Progenitor cell of endocrine pancreas (in vitro differentiated cells): ENCODE measurements around the gene ZSWIM7. TPM values are rescaled to one million over a fixed set of nuclear protein-coding genes. Genes with fewer than 3 reads are reported as not detected.

Source experiments
- DNase-seq: peaks from one replicate; pipeline ENCODE4 v3.0.0; 2021; ENCODE audit warnings: low spot score; ENCODE audit not compliant: unreplicated experiment
- H3K27ac Mint-ChIP-seq: 2 replicates; pipeline ENCODE4 v1.8.0; 2021; ENCODE audit warnings: mild to moderate bottlenecking, moderate library complexity, mixed read lengths
- H3K27me3 Mint-ChIP-seq: 2 replicates; pipeline ENCODE4 v1.8.0; 2021; ENCODE audit warnings: mixed read lengths
- H3K36me3 Mint-ChIP-seq: 2 replicates; pipeline ENCODE4 v1.8.0; 2022; ENCODE audit warnings: mixed read lengths; ENCODE audit not compliant: insufficient read depth
- H3K4me1 Mint-ChIP-seq: 2 replicates; pipeline ENCODE4 v1.8.0; 2021; ENCODE audit warnings: low read depth, mixed read lengths
- H3K4me3 Mint-ChIP-seq: 2 replicates; pipeline ENCODE4 v1.8.0; 2021; ENCODE audit warnings: low read depth, mild to moderate bottlenecking, moderate library complexity, mixed read lengths
- H3K9me3 Mint-ChIP-seq: 2 replicates; pipeline ENCODE4 v1.8.0; 2021; ENCODE audit warnings: low read depth, mixed read lengths
- CTCF ChIP-seq: fragments of 200-600 bp; sonication (generic); IDR thresholded peaks from one replicate; pipeline ENCODE4 v1.5.0; 2021; ENCODE audit warnings: antibody characterized with exemption, mild to moderate bottlenecking; ENCODE audit not compliant: unreplicated experiment
- total RNA-seq: library from RNA; stranded (reverse); gene quantifications from 2 replicates; pipeline ENCODE4 v1.2.1, GENCODE V29; 2021

Gene ZSWIM7
- total RNA-seq, 1 donor from 2014 or later = 27.9 TPM

- H3K4me1 Mint-ChIP-seq = no peaks in the 10 kb centered on the region
- H3K27me3 Mint-ChIP-seq = peaks cover 23% of the 10 kb centered on the region
- no peak overlapping the region for H3K27ac Mint-ChIP-seq
- no peak for TF ChIP-seq CTCF
- no peak overlapping the region for H3K4me3 Mint-ChIP-seq
- H3K9me3 Mint-ChIP-seq = no peaks in the 10 kb centered on the region
- H3K36me3 Mint-ChIP-seq = no peaks in the 10 kb centered on the region
- no peak for DNase-seq
These were observed 69.6 kb downstream of the ZSWIM7 start for GRCh38 chr17:15929941-15930340.

DNA sequence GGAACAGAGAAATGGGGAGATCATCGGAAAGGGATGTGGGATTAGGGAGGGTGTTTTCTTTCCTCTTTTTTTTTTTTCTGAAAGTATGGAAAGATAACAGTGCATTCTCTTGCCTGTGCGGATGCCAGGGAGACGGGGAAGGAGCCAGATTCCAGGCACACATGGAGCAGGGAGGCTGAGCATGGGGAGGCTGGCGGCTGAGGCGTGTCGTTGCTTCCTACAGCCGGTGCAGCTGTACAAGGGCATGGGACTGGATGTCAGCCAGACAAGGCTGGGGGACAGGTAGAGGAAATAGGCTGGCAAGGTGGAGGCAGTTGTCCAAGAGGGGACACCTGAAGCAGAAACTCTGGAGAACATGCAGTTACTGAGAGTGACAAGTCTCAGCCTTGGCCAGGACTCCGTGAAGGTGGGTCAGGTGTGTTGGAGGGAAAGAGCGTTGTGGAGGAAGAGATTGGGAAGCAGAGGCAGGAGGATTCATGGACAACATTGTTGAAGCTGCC is 71.2 kb downstream of the ZSWIM7 start:
- TF ChIP-seq CTCF = no peak
- Mint-ChIP-seq H3K27me3 (peaks cover 23% of the 10 kb centered on the region), H3K4me3 (no peak overlapping the region), H3K36me3 (no peaks in the 10 kb centered on the region), H3K9me3 (no peaks in the 10 kb centered on the region), H3K4me1 (no peaks in the 10 kb centered on the region), H3K27ac (no peak overlapping the region)
- DNase-seq = no peak

Other genes starting within 250 kb of the ZSWIM7 start
- 0.48 and 0.67 TPM in 2 replicates for gene ADORA2B, start 54.6 kb downstream of the ZSWIM7 start, total RNA-seq
- 42.2 and 42.5 TPM in 2 replicates for gene TTC19, start 120 bp upstream of the ZSWIM7 start, total RNA-seq
- 154 and 165 TPM in 2 replicates for gene NCOR1, start 215.8 kb upstream of the ZSWIM7 start, total RNA-seq
- 37.1 and 40.5 TPM in 2 replicates for gene PIGL, start 217.5 kb upstream of the ZSWIM7 start, total RNA-seq